Calu3 (cell line): ENCODE data around the gene TMEM185B. TPM values are rescaled to one million over a fixed set of nuclear protein-coding genes. Genes with fewer than 3 reads are reported as not detected.

ENCODE experiments used
- BruUV-seq: library from RNA; stranded (reverse); fragments of 400-500 nt; replicated peaks from 2 replicates; lab custom pipeline; 2021; lab: Mats Ljungman, UMichigan
- CTCF ChIA-PET: fragments of 300-600 bp; sonication (Branson Sonifier 250); formaldehyde crosslinking; loops from one replicate; lab custom pipeline; 2022; ENCODE audit warnings: antibody characterized with exemption; lab: Charles Lee
- DNase-seq: peaks from one replicate; pipeline ENCODE4 v3.0.0; 2022
- H3K27ac Mint-ChIP-seq: one replicate; pipeline ENCODE4 v1.8.0; 2022; ENCODE audit warnings: mixed read lengths; ENCODE audit not compliant: unreplicated experiment
- H3K27me3 Mint-ChIP-seq: one replicate; pipeline ENCODE4 v1.8.0; 2022; ENCODE audit warnings: mixed read lengths; ENCODE audit not compliant: unreplicated experiment
- H3K36me3 Mint-ChIP-seq: one replicate; pipeline ENCODE4 v1.8.0; 2022; ENCODE audit warnings: mild to moderate bottlenecking, moderate library complexity, mixed read lengths; ENCODE audit not compliant: insufficient read depth, unreplicated experiment
- H3K4me1 Mint-ChIP-seq: one replicate; pipeline ENCODE4 v1.8.0; 2022; ENCODE audit warnings: mild to moderate bottlenecking, low read depth, mixed read lengths; ENCODE audit not compliant: unreplicated experiment
- H3K4me3 Mint-ChIP-seq: one replicate; pipeline ENCODE4 v1.8.0; 2022; ENCODE audit warnings: mild to moderate bottlenecking, low read depth, moderate library complexity, mixed read lengths; ENCODE audit not compliant: unreplicated experiment
- H3K9me3 Mint-ChIP-seq: one replicate; pipeline ENCODE4 v1.8.0; 2022; ENCODE audit warnings: low read depth, mixed read lengths; ENCODE audit not compliant: unreplicated experiment
- intact Hi-C: fragments of 100-400 bp; cut with micrococcal nuclease; formaldehyde crosslinking; loops from one replicate; pipeline ENCODE4 v1.10.0; 2022; ENCODE audit not compliant: unreplicated experiment
- total RNA-seq: library from RNA; stranded (reverse); gene quantifications from 2 replicates; pipeline ENCODE4 v1.2.3, GENCODE V29; 2022
- TF ChIP-seq, protein P1 (sequence below): fragments of 200-600 bp; IDR thresholded peaks from one replicate; pipeline ENCODE4 v1.8.0; 2022; ENCODE audit warnings: antibody characterized with exemption; ENCODE audit not compliant: unreplicated experiment

The TMEM185B gene
- total RNA-seq, 1 experiment from 2014 or later: 42.8 TPM

DNA sequence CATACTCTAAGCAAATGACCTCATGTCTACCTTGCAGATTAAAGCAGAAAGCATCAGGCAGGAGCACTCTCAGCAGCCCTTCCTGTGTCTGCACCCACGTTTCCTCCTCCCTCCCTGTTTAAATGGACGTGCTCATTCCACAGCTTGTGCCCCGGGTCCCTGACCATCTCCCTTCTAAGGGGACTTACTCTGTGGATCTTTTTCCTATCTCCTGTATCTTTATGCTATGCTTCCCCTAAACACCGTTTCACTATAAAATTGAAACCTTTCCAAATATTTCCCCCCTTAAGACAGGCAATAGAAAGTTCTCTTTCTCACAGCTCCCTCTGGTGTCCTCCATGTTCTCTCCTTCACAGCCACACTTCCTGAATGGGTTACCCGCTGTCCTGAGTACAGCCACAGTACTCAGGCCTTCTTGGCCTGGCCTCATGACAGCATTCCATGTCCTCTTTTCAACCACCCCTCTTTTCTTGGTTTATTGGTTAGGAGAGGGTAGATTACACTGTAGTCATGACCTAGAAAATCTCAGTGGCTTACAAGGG is 41.1 kb downstream of the TMEM185B start:
- intact Hi-C loops: no loop called here
- BruUV-seq: no TSS peak
- H3K36me3 Mint-ChIP-seq: no peaks in the 10 kb centered on the region
- H3K27me3 Mint-ChIP-seq: no peaks in the 10 kb centered on the region
- H3K9me3 Mint-ChIP-seq: no peaks in the 10 kb centered on the region
- H3K4me1 Mint-ChIP-seq: no peaks in the 10 kb centered on the region
- CTCF ChIA-PET: interaction anchor here (0.6 kb wide), 1 partner anchor 537 kb away, joined by 5 read pairs; no protein-coding TSS in a partner anchor
- H3K27ac Mint-ChIP-seq: no peak overlapping the region
- DNase-seq: no peak
- H3K4me3 Mint-ChIP-seq: no peak overlapping the region
- TF ChIP-seq, protein P1, sequence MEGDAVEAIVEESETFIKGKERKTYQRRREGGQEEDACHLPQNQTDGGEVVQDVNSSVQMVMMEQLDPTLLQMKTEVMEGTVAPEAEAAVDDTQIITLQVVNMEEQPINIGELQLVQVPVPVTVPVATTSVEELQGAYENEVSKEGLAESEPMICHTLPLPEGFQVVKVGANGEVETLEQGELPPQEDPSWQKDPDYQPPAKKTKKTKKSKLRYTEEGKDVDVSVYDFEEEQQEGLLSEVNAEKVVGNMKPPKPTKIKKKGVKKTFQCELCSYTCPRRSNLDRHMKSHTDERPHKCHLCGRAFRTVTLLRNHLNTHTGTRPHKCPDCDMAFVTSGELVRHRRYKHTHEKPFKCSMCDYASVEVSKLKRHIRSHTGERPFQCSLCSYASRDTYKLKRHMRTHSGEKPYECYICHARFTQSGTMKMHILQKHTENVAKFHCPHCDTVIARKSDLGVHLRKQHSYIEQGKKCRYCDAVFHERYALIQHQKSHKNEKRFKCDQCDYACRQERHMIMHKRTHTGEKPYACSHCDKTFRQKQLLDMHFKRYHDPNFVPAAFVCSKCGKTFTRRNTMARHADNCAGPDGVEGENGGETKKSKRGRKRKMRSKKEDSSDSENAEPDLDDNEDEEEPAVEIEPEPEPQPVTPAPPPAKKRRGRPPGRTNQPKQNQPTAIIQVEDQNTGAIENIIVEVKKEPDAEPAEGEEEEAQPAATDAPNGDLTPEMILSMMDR: no peak

DNA sequence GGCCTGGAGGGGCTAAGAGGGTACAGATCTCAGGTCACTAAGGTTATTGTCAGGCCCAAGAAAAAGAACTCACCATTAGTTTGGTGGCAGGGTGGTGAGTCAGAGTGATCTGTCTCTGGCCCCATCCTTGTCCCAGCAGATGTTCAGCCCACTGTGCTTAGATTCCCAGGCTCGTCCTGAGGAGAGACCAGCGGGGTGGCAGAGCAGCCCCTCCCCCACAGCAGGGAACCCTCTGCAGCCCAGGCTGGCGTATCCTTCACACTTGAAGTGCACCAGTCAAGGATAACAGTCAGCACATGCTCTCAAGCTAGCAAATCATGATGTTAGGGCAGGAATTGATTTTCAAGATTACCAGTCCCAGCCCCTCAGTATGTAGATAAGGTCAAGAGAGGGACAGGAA is 43.1 kb downstream of the TMEM185B start:
- no peak overlapping the region for H3K4me3 Mint-ChIP-seq
- no peak overlapping the region for H3K27ac Mint-ChIP-seq
- H3K27me3 Mint-ChIP-seq: no peaks in the 10 kb centered on the region
- TF ChIP-seq, protein P1: no peak
- CTCF ChIA-PET: interaction anchor here (0.6 kb wide), 1 partner anchor 17 kb away, joined by 7 read pairs; no protein-coding TSS in a partner anchor
- no peak for DNase-seq
- BruUV-seq: no TSS peak
- H3K9me3 Mint-ChIP-seq: no peaks in the 10 kb centered on the region
- no peaks in the 10 kb centered on the region for H3K4me1 Mint-ChIP-seq
- no peaks in the 10 kb centered on the region for H3K36me3 Mint-ChIP-seq
- intact Hi-C loops: no loop called here

DNA sequence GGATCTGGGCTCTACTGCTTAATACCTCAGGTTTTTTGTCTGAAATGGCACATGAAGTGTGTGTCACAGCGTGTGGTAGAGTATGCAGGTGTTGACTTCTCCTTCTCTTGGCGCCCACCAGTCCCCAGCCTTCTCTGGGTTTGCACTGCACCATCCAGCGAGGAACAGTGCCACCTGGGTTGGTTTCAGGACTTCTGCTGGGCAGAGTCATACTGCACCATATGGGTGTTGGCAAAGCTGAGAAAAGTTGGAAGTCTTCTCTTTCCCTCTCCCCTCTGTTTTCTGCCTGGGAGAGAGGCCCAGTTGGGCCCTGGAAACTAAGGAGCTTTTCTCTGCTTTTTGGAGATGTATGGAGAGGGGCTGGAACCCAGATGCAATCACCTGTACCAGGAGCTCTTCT is 43.8 kb downstream of the TMEM185B start:
- H3K4me1 Mint-ChIP-seq: no peaks in the 10 kb centered on the region
- intact Hi-C loops: loop anchor here (10.0 kb wide), 1 partner anchor 235 kb away; no protein-coding TSS in a partner anchor
- BruUV-seq: no TSS peak
- no peaks in the 10 kb centered on the region for H3K36me3 Mint-ChIP-seq
- TF ChIP-seq, protein P1: no peak
- H3K27me3 Mint-ChIP-seq: no peaks in the 10 kb centered on the region
- no peaks in the 10 kb centered on the region for H3K9me3 Mint-ChIP-seq
- no peak for DNase-seq
- no peak overlapping the region for H3K27ac Mint-ChIP-seq
- CTCF ChIA-PET: no interaction called here
- H3K4me3 Mint-ChIP-seq: no peak overlapping the region

DNA sequence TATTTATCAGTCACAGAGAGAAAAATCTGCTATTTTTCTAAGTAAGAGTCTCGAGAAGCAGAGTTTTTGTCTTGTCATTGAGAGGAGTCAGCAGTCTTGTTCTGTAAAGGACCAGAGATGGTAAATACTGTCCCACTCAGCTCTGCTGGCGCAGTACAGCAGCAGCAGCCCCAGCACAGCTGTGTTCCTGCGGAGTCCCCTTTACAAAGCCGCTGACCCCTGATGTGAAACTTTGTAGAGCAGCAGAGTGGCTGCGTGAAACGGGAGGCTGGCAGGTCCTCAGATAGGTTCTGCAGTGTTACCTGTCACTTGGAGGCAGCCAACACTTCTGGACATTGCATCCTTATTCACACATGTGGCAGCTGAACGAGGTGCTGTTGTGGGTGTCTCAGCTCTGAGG is 45.2 kb downstream of the TMEM185B start:
- CTCF ChIA-PET: no interaction called here
- no peaks in the 10 kb centered on the region for H3K9me3 Mint-ChIP-seq
- intact Hi-C loops: loop anchor here (10.0 kb wide), 1 partner anchor 233 kb away; no protein-coding TSS in a partner anchor
- DNase-seq: no peak
- no peaks in the 10 kb centered on the region for H3K27me3 Mint-ChIP-seq
- H3K36me3 Mint-ChIP-seq: no peaks in the 10 kb centered on the region
- no peak overlapping the region for H3K4me3 Mint-ChIP-seq
- no peak overlapping the region for H3K27ac Mint-ChIP-seq
- H3K4me1 Mint-ChIP-seq: no peaks in the 10 kb centered on the region
- BruUV-seq: no TSS peak
- TF ChIP-seq, protein P1: no peak
